Measurements from ENCODE around the gene WNT3A.

WNT3A gene

GRCh38 chr1:228031276-228031995 is 24.6 kb downstream of the WNT3A start:
- no peak for DNase-seq (ENCODE audit: low read depth)

GRCh38 chr1:228032041-228032440 is 25.2 kb downstream of the WNT3A start:
- no peak for DNase-seq (ENCODE audit: low read depth)

GRCh38 chr1:228033376-228033775 is 26.6 kb downstream of the WNT3A start:
- DNase-seq (ENCODE audit: low read depth) = no peak

- no peak for DNase-seq (ENCODE audit: low read depth)
These were observed 28.4 kb downstream of the WNT3A start for GRCh38 chr1:228034954-228035837.

- no peak for DNase-seq (ENCODE audit: low read depth)
These were observed 29.0 kb downstream of the WNT3A start for GRCh38 chr1:228035844-228036243.

- DNase-seq (ENCODE audit: low read depth) = no peak
These were observed 30.0 kb downstream of the WNT3A start for GRCh38 chr1:228036701-228037231.

GRCh38 chr1:228037401-228038386 is 30.9 kb downstream of the WNT3A start:
- no peak for DNase-seq (ENCODE audit: low read depth)

- no peak for DNase-seq (ENCODE audit: low read depth)
These were observed 31.7 kb downstream of the WNT3A start for GRCh38 chr1:228038387-228039005.

GRCh38 chr1:228039006-228039903 is 32.5 kb downstream of the WNT3A start:
- no peak for DNase-seq (ENCODE audit: low read depth)

- no peak for DNase-seq (ENCODE audit: low read depth)
These were observed 33.2 kb downstream of the WNT3A start for GRCh38 chr1:228039986-228040385.

- DNase-seq (ENCODE audit: low read depth) = no peak
These were observed 34.5 kb downstream of the WNT3A start for GRCh38 chr1:228041316-228041715.

GRCh38 chr1:228042508-228042907 is 35.7 kb downstream of the WNT3A start:
- DNase-seq (ENCODE audit: low read depth) = no peak

- DNase-seq (ENCODE audit: low read depth) = no peak
These were observed 36.6 kb downstream of the WNT3A start for GRCh38 chr1:228043281-228043848.

- no peak for DNase-seq (ENCODE audit: low read depth)
These were observed 38.2 kb downstream of the WNT3A start for GRCh38 chr1:228044961-228045360.

GRCh38 chr1:228045405-228045804 is 38.6 kb downstream of the WNT3A start:
- DNase-seq (ENCODE audit: low read depth) = no peak

GRCh38 chr1:228045871-228046270 is 39.1 kb downstream of the WNT3A start:
- no peak for DNase-seq (ENCODE audit: low read depth)

GRCh38 chr1:228046421-228047182 is 39.8 kb downstream of the WNT3A start:
- no peak for DNase-seq (ENCODE audit: low read depth)

- no peak for DNase-seq (ENCODE audit: low read depth)
These were observed 40.3 kb downstream of the WNT3A start for GRCh38 chr1:228047183-228047466.

- DNase-seq (ENCODE audit: low read depth) = no peak
These were observed 41.3 kb downstream of the WNT3A start for GRCh38 chr1:228048120-228048519.
